Measurements from ENCODE around the gene CHRDL2. TPM values are rescaled to one million over a fixed set of nuclear protein-coding genes. Genes with fewer than 3 reads are reported as not detected.

CHRDL2 gene
- total RNA-seq, 2 experiments from 2014 or later, result not detected

DNA sequence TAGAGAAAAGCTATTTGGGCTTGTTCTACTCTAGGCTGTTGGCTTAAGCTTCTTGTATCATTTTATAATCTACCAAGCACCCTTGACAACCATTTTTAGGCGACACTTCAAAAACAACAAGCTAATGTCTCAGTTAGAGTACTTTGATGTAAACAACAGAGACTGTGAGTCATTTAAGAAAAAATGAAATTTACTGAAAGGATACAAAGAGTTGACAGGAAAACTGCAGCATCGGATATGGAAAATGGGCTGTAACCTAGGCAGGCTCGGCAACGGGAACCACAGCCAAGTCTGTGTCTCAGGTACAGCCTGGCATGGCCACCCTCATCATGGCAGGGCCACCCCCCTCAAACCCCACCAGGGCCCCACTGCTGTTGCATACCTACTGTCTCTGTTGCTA lies 13.1 kb upstream of the CHRDL2 start:
- no peak for TF ChIP-seq EZH2phosphoT487 (IDR thresholded peaks at IDR 0.05; ENCODE audit: borderline replicate concordance, low read depth, low read length)
- TF ChIP-seq, protein P1, sequence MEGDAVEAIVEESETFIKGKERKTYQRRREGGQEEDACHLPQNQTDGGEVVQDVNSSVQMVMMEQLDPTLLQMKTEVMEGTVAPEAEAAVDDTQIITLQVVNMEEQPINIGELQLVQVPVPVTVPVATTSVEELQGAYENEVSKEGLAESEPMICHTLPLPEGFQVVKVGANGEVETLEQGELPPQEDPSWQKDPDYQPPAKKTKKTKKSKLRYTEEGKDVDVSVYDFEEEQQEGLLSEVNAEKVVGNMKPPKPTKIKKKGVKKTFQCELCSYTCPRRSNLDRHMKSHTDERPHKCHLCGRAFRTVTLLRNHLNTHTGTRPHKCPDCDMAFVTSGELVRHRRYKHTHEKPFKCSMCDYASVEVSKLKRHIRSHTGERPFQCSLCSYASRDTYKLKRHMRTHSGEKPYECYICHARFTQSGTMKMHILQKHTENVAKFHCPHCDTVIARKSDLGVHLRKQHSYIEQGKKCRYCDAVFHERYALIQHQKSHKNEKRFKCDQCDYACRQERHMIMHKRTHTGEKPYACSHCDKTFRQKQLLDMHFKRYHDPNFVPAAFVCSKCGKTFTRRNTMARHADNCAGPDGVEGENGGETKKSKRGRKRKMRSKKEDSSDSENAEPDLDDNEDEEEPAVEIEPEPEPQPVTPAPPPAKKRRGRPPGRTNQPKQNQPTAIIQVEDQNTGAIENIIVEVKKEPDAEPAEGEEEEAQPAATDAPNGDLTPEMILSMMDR (conservative IDR thresholded peaks at IDR 0.05; ENCODE audit: low read length), result no peak
- no peak overlapping the region for H3K4me3 ChIP-seq (ENCODE audit: low read depth, low read length, poor library complexity, severe bottlenecking)
- intact Hi-C loops (cut with micrococcal nuclease; ENCODE audit: unreplicated experiment), result no loop called here
- ChIA-PET POLR2A (no interaction called here), CTCF (ENCODE audit: unreplicated experiment) (no interaction called here)
- BruUV-seq (replicated peaks), result no TSS peak
- no peak overlapping the region for H2AFZ ChIP-seq (ENCODE audit: low read length)
- H3K79me2 ChIP-seq (ENCODE audit: insufficient read depth, low read depth, low read length), result no peaks in the 10 kb centered on the region; the same call in 1 of the 2 replicates
- no peaks in the 10 kb centered on the region for H3K36me3 ChIP-seq (ENCODE audit: insufficient read depth, low read length)
- no peak overlapping the region for H3K4me2 ChIP-seq (ENCODE audit: low read length)
- no peak overlapping the region for H3K27ac ChIP-seq (ENCODE audit: low read depth, low read length, poor library complexity, severe bottlenecking)
- peaks cover 9% of the 10 kb centered on the region for H3K4me1 ChIP-seq (ENCODE audit: insufficient read depth, low read length, poor library complexity, severe bottlenecking)
- DNase-seq (ENCODE audit: low spot score), result no peak
- H4K20me1 ChIP-seq (ENCODE audit: insufficient read depth, low read length), result no peaks in the 10 kb centered on the region
- H3K9me2 ChIP-seq (ENCODE audit: insufficient read depth, low read length), result no peaks in the 10 kb centered on the region
- H3K9me3 ChIP-seq (ENCODE audit: low read length), result no peaks in the 10 kb centered on the region

GRCh38 chr11:74743640-74744039 lies 12.4 kb upstream of the CHRDL2 start:
- no TSS peak for BruUV-seq (replicated peaks)
- CTCF ChIA-PET (ENCODE audit: unreplicated experiment), result no interaction called here
- no peak for DNase-seq (ENCODE audit: low spot score)

GRCh38 chr11:74742070-74742469 lies 10.8 kb upstream of the CHRDL2 start:
- Histone ChIP-seq H3K27ac (ENCODE audit: low read depth, low read length, poor library complexity, severe bottlenecking) (no peak overlapping the region), H3K36me3 (ENCODE audit: insufficient read depth, low read length) (no peaks in the 10 kb centered on the region), H3K4me2 (ENCODE audit: low read length) (no peak overlapping the region), H3K4me3 (ENCODE audit: low read depth, low read length, poor library complexity, severe bottlenecking) (no peak overlapping the region), H3K79me2 (ENCODE audit: insufficient read depth, low read depth, low read length) (no peaks in the 10 kb centered on the region), H3K9me2 (ENCODE audit: insufficient read depth, low read length) (no peaks in the 10 kb centered on the region), H4K20me1 (ENCODE audit: insufficient read depth, low read length) (no peaks in the 10 kb centered on the region), H2AFZ (ENCODE audit: low read length) (no peak overlapping the region), H3K9me3 (ENCODE audit: low read length) (no peaks in the 10 kb centered on the region), H3K4me1 (ENCODE audit: insufficient read depth, low read length, poor library complexity, severe bottlenecking) (no peaks in the 10 kb centered on the region)
- DNase-seq (ENCODE audit: low spot score), result no peak
- ChIA-PET CTCF (ENCODE audit: unreplicated experiment) (no interaction called here), POLR2A (no interaction called here)
- BruUV-seq (replicated peaks), result no TSS peak
- intact Hi-C loops (cut with micrococcal nuclease; ENCODE audit: unreplicated experiment), result no loop called here
- TF ChIP-seq, protein P1 (conservative IDR thresholded peaks at IDR 0.05; ENCODE audit: low read length), result no peak
- TF ChIP-seq EZH2phosphoT487 (IDR thresholded peaks at IDR 0.05; ENCODE audit: borderline replicate concordance, low read depth, low read length), result no peak

More at GRCh38 chr11:74743640-74744039, 12.4 kb upstream of the CHRDL2 start:
- Histone ChIP-seq H3K27ac (ENCODE audit: low read depth, low read length, poor library complexity, severe bottlenecking) (no peak overlapping the region), H3K4me1 (ENCODE audit: insufficient read depth, low read length, poor library complexity, severe bottlenecking) (peaks cover 9% of the 10 kb centered on the region), H3K9me3 (ENCODE audit: low read length) (no peaks in the 10 kb centered on the region), H4K20me1 (ENCODE audit: insufficient read depth, low read length) (no peaks in the 10 kb centered on the region), H3K4me3 (ENCODE audit: low read depth, low read length, poor library complexity, severe bottlenecking) (no peak overlapping the region), H3K9me2 (ENCODE audit: insufficient read depth, low read length) (no peaks in the 10 kb centered on the region), H2AFZ (ENCODE audit: low read length) (no peak overlapping the region), H3K4me2 (ENCODE audit: low read length) (no peak overlapping the region), H3K79me2 (ENCODE audit: insufficient read depth, low read depth, low read length) (no peaks in the 10 kb centered on the region), H3K36me3 (ENCODE audit: insufficient read depth, low read length) (no peaks in the 10 kb centered on the region)
- intact Hi-C loops (cut with micrococcal nuclease; ENCODE audit: unreplicated experiment), result no loop called here
- POLR2A ChIA-PET, result no interaction called here
- TF ChIP-seq, protein P1 (conservative IDR thresholded peaks at IDR 0.05; ENCODE audit: low read length), result no peak
